Natural killer cell (primary cell): ENCODE measurements around the gene FECH. TPM values are rescaled to one million over a fixed set of nuclear protein-coding genes. Genes with fewer than 3 reads are reported as not detected.

Experiments used
- ATAC-seq, 3 donors: fragments of 150-1000 bp in 2 of 3; fragments of 200-7000 bp in 1 of 3; cut with Tn5 transposase; 1 replicate in 1 of 3; 2 replicates in 2 of 3; pipeline ENCODE4 v1.10.0; 2021; ENCODE audit warnings: mild to moderate bottlenecking in 2 of 3, moderate library complexity in 2 of 3
- DNase-seq, 2 donors: peaks; one replicate each; pipeline versions ENCODE4 v3.0.0 to v3.0.0-alpha.2; 2013 to 2021; ENCODE audit warnings: mixed read lengths in 1 of 2
- H3K27ac ChIP-seq: one replicate; pipeline ENCODE4 v1.5.1; 2013; ENCODE audit warnings: mild to moderate bottlenecking, low read length
- H3K27me3 ChIP-seq: one replicate; pipeline ENCODE4 v1.6.1; 2013; ENCODE audit warnings: low read length; ENCODE audit not compliant: control insufficient read depth, insufficient read depth
- H3K36me3 ChIP-seq: one replicate; pipeline ENCODE4 v1.6.1; 2013; ENCODE audit warnings: low read length; ENCODE audit not compliant: control insufficient read depth, insufficient read depth
- H3K4me1 ChIP-seq: one replicate; pipeline ENCODE4 v1.6.1; 2013; ENCODE audit warnings: low read length; ENCODE audit not compliant: control insufficient read depth, insufficient read depth
- H3K4me3 ChIP-seq: one replicate; pipeline ENCODE4 v1.5.1; 2013; ENCODE audit warnings: low read length
- H3K9me3 ChIP-seq: one replicate; pipeline ENCODE4 v1.6.1; 2013; ENCODE audit warnings: low read length; ENCODE audit not compliant: control insufficient read depth, insufficient read depth
- H3K27ac Mint-ChIP-seq, 2 donors: one replicate each; pipeline ENCODE4 v1.8.0; 2022; ENCODE audit warnings: mild to moderate bottlenecking in 2 of 2, mixed read lengths in 2 of 2, moderate library complexity in 1 of 2
- H3K27me3 Mint-ChIP-seq, 2 donors: one replicate each; pipeline ENCODE4 v1.8.0; 2022; ENCODE audit warnings: low read depth in 2 of 2, mixed read lengths in 2 of 2
- H3K36me3 Mint-ChIP-seq: one replicate; pipeline ENCODE4 v1.8.0; 2022; ENCODE audit warnings: mixed read lengths
- H3K4me1 Mint-ChIP-seq, 2 donors: one replicate each; pipeline ENCODE4 v1.8.0; 2022; ENCODE audit warnings: mixed read lengths in 2 of 2
- H3K4me3 Mint-ChIP-seq: one replicate; pipeline ENCODE4 v1.8.0; 2022; ENCODE audit warnings: mild to moderate bottlenecking, moderate library complexity, mixed read lengths
- H3K9me3 Mint-ChIP-seq, 2 donors: one replicate each; pipeline ENCODE4 v1.8.0; 2022; ENCODE audit warnings: mixed read lengths in 2 of 2
- WGBS: methylation state at CpG from one replicate; pipeline ENCODE4 v1.1.7; 2013; ENCODE audit warnings: missing lambda C conversion rate; ENCODE audit not compliant: insufficient coverage; 5-methylcytosine and 5-hydroxymethylcytosine counted together
- intact Hi-C: fragments of 100-400 bp; cut with micrococcal nuclease; formaldehyde crosslinking; loops from one replicate; pipeline ENCODE4 v1.14.2; 2022
- total RNA-seq, 4 donors: library from RNA; stranded (reverse); fragments of 120-200 nt in 1 of 4; gene quantifications; one replicate each; pipeline versions ENCODE4 v1.2.3 to v1.2.4, GENCODE V29; 2013 to 2022
- TF ChIP-seq, protein P1 (sequence below): fragments of 200-600 bp; IDR thresholded peaks from one replicate; pipeline ENCODE4 v1.8.0; 2022; ENCODE audit warnings: antibody characterized with exemption

Gene FECH
- total RNA-seq, 3 donors from 2014 or later (not counting 1 experiment from before 2014, with no cell fraction given) = 13.9 to 22.0 (median 20.6) TPM

DNA sequence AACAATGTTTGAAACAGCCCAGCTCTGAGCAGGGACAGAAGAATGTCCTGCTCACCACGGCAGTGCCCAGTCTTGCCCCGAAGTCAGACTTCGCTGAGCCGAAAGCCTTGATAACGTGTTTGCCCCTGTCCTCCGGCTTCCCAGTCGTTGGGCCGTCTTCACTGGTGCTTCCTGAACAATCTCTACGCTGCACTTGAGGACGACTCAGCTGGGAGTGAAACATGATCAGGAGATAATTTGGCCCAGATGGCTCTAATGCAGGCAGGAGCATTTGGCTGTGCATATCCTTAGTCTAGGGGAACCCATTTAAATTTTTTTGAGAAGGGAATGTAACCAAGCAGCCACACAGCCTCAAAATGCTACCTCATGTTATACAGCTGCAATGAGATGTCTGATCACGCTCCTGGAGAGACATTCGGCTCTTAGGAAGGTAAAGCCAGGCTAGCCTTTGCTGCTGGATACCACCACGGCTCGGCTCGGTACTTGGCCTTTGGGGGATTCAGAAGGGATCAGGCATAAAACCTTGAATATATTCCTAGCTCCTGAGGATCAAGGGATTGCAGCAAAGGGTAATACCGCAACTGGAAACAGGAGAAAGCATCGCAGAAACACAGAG, 43.6 kb downstream of the FECH start:
- intact Hi-C loops = no loop called here
- ATAC-seq = no peak
- no peak for DNase-seq

DNA sequence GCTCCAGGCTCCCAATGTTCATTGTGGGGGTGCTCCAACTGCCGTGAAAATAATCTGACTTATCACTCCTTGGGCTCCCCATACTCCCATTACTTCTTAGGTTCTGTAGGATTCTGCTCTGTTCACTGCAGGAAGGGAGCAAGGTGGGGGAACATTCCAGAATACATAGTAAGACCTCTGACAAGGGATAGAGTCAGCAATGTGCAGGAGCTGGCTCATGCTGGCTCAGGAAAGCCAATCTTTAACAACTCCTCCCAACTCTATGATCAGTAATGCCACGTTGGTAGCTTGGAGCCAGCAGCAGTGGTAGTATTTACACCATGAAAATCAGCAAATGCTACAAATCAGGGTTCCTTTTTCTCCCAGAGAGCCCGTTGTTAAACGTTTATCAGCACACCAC, 44.4 kb downstream of the FECH start:
- H3K36me3 ChIP-seq = no peaks in the 10 kb centered on the region
- no peak overlapping the region for H3K4me3 Mint-ChIP-seq
- WGBS = 66% methylated on average over 4 of the region's 4 CpGs
- H3K9me3 ChIP-seq = no peaks in the 10 kb centered on the region
- TF ChIP-seq, protein P1, sequence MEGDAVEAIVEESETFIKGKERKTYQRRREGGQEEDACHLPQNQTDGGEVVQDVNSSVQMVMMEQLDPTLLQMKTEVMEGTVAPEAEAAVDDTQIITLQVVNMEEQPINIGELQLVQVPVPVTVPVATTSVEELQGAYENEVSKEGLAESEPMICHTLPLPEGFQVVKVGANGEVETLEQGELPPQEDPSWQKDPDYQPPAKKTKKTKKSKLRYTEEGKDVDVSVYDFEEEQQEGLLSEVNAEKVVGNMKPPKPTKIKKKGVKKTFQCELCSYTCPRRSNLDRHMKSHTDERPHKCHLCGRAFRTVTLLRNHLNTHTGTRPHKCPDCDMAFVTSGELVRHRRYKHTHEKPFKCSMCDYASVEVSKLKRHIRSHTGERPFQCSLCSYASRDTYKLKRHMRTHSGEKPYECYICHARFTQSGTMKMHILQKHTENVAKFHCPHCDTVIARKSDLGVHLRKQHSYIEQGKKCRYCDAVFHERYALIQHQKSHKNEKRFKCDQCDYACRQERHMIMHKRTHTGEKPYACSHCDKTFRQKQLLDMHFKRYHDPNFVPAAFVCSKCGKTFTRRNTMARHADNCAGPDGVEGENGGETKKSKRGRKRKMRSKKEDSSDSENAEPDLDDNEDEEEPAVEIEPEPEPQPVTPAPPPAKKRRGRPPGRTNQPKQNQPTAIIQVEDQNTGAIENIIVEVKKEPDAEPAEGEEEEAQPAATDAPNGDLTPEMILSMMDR = no peak
- no peaks in the 10 kb centered on the region for H3K9me3 Mint-ChIP-seq
- intact Hi-C loops = no loop called here
- H3K4me1 ChIP-seq = no peaks in the 10 kb centered on the region
- no peak overlapping the region for H3K27ac Mint-ChIP-seq
- no peaks in the 10 kb centered on the region for H3K36me3 Mint-ChIP-seq
- H3K4me3 ChIP-seq = no peak overlapping the region
- no peak overlapping the region for H3K27ac ChIP-seq
- H3K4me1 Mint-ChIP-seq = no peaks in the 10 kb centered on the region
- no peaks in the 10 kb centered on the region for H3K27me3 ChIP-seq
- H3K27me3 Mint-ChIP-seq = peaks cover 0 to 5% of the 10 kb centered on the region in 2 donors
- DNase-seq (no peak), ATAC-seq (no peak)

More for the DNA sequence above, 43.6 kb downstream of the FECH start:
- 89% methylated on average over 17 of the region's 17 CpGs for WGBS
- no peak overlapping the region for H3K4me3 ChIP-seq
- no peak overlapping the region for H3K4me3 Mint-ChIP-seq
- no peak overlapping the region for H3K27ac ChIP-seq
- no peaks in the 10 kb centered on the region for H3K4me1 Mint-ChIP-seq
- no peaks in the 10 kb centered on the region for H3K36me3 ChIP-seq
- H3K36me3 Mint-ChIP-seq = no peaks in the 10 kb centered on the region
- no peak overlapping the region for H3K27ac Mint-ChIP-seq
- no peaks in the 10 kb centered on the region for H3K27me3 ChIP-seq
- H3K4me1 ChIP-seq = no peaks in the 10 kb centered on the region
- H3K27me3 Mint-ChIP-seq = peaks cover 0 to 5% of the 10 kb centered on the region in 2 donors
- TF ChIP-seq, protein P1 = no peak
- H3K9me3 Mint-ChIP-seq = no peaks in the 10 kb centered on the region
- no peaks in the 10 kb centered on the region for H3K9me3 ChIP-seq

DNA sequence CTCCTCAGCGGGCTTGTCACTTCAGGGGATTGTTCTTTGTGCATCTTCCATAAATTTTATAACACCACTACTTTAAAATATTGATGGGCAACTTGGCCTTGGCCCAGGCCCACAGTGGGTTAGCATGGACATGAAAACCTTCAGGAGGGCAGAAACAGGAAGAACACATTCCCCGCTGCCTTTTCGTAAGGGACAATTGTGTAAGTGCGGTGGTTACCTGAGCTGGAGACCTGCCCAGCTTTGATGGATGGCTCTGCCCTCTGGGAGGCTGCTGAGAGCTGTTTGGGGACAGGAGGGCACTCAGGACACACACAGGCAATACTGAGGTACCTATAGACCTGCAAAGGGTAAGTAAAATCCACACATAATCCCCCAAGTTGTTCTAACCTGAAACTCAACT, 46.8 kb downstream of the FECH start:
- WGBS = 92% methylated on average over 4 of the region's 4 CpGs
- H3K4me1 ChIP-seq = no peaks in the 10 kb centered on the region
- DNase-seq (no peak), ATAC-seq (no peak)
- H3K4me3 ChIP-seq = no peak overlapping the region
- H3K36me3 Mint-ChIP-seq = no peaks in the 10 kb centered on the region
- no peak overlapping the region for H3K4me3 Mint-ChIP-seq
- no peaks in the 10 kb centered on the region for H3K36me3 ChIP-seq
- H3K27me3 ChIP-seq = no peaks in the 10 kb centered on the region
- no peak overlapping the region for H3K27ac ChIP-seq
- intact Hi-C loops = no loop called here
- TF ChIP-seq, protein P1 = no peak
- H3K4me1 Mint-ChIP-seq = no peaks in the 10 kb centered on the region
- no peaks in the 10 kb centered on the region for H3K9me3 Mint-ChIP-seq
- H3K27me3 Mint-ChIP-seq = peaks cover 0 to 5% of the 10 kb centered on the region in 2 donors
- no peaks in the 10 kb centered on the region for H3K9me3 ChIP-seq
- H3K27ac Mint-ChIP-seq = no peak overlapping the region

DNA sequence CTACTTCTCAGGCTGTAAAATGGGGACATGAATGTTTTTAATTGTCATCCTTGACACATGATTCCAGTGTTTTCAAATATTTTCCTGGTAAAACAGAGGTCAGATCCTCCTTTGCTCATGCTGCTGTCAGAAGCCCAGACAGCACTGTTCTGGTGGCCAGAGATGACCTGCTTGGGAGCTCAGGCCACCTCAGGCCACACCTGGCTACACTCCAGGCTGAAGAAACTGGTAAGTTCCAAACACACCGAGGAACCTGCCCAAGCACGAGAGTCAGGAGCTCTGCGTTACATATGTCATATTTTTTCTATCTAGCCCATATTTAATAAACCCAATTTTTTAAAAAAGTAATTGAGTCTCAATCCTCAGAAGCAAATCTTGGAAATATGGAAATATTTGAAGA, 47.9 kb downstream of the FECH start:
- Mint-ChIP-seq H3K4me1 (no peaks in the 10 kb centered on the region), H3K36me3 (no peaks in the 10 kb centered on the region), H3K4me3 (no peak overlapping the region), H3K27me3 (peaks cover 0 to 5% of the 10 kb centered on the region in 2 donors), H3K27ac (no peak overlapping the region), H3K9me3 (no peaks in the 10 kb centered on the region)
- intact Hi-C loops = no loop called here
- Histone ChIP-seq H3K4me1 (no peaks in the 10 kb centered on the region), H3K4me3 (no peak overlapping the region), H3K36me3 (no peaks in the 10 kb centered on the region), H3K27me3 (no peaks in the 10 kb centered on the region), H3K27ac (no peak overlapping the region), H3K9me3 (no peaks in the 10 kb centered on the region)
- DNase-seq = no peak
- 100% methylated on average over 1 of the region's 3 CpGs for WGBS
- no peak for ATAC-seq
- TF ChIP-seq, protein P1 = no peak
